H4 (cell line): ENCODE results near the gene CYP3A5. TPM values are rescaled to one million over a fixed set of nuclear protein-coding genes. Genes with fewer than 3 reads are reported as not detected.

Source experiments
- DNase-seq: peaks from one replicate; pipeline ENCODE4 v3.0.0-alpha.2; 2015; ENCODE audit warnings: low spot score
- total RNA-seq: library from RNA; depleted of rRNA; stranded (reverse); fragments of >200 nt; shearing (Covaris generic); gene quantifications from 2 replicates; pipeline ENCODE4 v1.2.3, GENCODE V29; 2014; rRNA removed

The CYP3A5 gene
- total RNA-seq, 1 experiment from 2014 or later: not detected

DNA sequence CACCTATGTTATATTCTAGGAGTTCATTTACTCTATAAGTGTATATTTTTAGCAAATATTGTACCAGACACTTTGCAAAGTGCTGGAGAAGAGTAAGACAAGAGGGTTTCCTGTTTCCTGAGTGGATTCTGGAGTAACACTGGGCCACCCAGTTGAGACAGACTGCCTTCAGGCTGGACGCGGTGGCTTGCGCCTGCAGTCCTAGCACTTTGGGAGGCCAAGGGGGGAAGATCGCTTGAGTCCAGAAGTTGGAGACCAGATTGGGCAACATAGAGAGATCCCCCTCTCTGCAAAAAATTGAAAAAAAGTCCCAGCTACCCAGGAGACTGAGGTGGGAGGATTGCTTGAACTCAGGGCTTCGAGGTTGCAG, 63.8 kb downstream of the CYP3A5 start:
- DNase-seq: no peak

DNA sequence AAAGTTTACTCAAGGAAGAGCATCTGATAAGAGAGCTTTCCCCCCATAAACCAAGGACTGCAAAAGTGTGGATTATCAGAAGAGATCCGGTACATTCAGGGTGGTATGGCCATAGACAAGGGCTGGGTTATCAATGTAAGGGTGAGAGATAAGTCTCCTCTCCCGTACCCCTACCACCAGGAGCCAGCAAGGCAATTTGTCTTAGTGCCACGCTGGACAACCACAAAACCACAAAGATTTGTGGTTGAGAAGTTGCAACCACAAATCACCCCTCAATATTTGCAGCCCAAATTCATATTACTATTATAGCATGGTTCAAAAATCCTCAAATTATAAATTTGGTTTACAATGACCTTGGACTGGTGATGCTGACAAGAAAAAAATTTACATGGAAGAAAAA, 65.3 kb downstream of the CYP3A5 start:
- DNase-seq: no peak

DNA sequence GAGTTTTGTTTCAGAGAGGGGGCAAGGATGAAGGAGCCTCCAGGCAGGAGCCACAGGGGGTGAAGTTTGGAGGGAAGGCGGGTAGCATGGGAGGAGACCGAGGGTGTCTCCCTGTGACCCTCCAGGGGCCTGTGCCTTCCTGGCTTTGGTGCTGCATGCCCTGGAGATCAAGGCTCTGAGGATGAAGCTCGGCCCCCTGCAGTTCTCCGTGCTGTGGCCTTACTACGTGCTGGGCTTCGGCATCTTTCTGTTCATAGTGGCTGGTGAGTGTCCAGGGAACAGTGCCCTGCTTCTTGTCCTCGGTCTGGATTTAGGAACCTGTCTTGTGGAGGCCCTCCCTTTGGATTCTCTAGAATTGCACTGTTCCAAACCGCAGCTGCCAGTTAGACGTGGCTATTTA, 72.2 kb downstream of the CYP3A5 start:
- DNase-seq: no peak

GRCh38 chr7:99606531-99606930, 73.3 kb downstream of the CYP3A5 start:
- DNase-seq: no peak

- no peak for DNase-seq
Observed at GRCh38 chr7:99605527-99605926, 74.3 kb downstream of the CYP3A5 start.

DNA sequence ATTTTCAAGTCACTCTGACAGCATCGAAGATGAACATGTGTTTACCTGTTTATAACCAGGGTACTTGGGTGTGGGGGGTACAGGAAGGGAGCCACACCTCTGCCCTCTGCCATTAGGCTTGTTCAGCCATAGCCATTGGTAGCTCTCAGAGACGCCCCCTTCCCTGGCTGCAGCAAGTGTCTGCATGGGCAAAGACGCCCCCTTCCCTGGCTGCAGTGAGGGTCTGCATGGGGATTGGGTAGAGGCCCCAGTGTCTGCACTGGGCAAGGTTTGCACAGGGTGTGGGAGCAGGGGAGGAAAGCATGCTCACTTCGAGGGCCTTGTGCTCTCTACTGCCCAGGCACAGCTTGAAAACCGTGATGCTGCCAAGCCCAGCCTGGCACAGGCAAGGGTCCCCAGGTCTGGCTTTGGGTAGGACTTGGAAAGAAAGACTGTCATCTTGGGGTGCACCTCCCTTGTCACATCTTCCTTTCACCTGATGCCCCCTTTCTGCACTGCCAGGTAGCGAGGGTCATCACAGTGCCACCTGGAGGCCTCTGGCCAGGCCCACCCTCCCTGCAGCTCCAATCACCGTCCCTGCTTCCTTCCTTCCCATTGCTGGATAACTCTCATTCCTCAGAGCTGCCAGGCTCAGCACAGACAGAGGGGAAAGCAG, 78.0 kb downstream of the CYP3A5 start:
- DNase-seq: no peak

DNA sequence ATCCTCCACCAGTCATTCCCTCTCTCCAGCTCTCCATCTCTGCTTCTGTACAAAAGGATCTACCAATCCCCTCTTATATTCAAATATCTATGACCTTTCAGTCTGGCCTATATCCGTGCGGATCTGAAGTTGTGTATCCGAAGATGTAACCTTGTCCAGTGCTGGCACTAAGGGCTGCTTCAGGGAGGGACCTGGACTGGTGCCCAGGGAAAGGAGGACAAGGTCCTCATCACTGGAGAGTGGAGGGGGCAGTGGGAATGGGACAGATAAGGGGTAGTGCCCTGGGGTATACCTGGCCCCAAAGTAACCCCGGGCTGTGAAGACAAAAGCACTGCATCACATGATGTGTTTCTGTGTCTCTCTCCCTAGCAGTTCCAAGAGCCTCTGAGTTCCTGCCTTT, 80.0 kb downstream of the CYP3A5 start:
- no peak for DNase-seq

Other genes starting within 250 kb of the CYP3A5 start
- 3.5 and 4.8 TPM in 2 replicates for gene PTCD1, start 241.2 kb downstream of the CYP3A5 start, total RNA-seq
- 30.5 and 32.6 TPM in 2 replicates for gene CPSF4, start 241.1 kb downstream of the CYP3A5 start, total RNA-seq
- gene ATP5MF, start 213.8 kb downstream of the CYP3A5 start, total RNA-seq: 1,624 and 1,916 TPM in 2 replicates
- gene ZNF789, start 207.1 kb downstream of the CYP3A5 start, total RNA-seq: 2.0 and 2.7 TPM in 2 replicates
- 17.0 and 20.8 TPM in 2 replicates for gene ZNF394, start 179.7 kb downstream of the CYP3A5 start, total RNA-seq
- 13.6 and 14.7 TPM in 2 replicates for gene ZKSCAN5, start 175.3 kb downstream of the CYP3A5 start, total RNA-seq
- 9.8 and 11.3 TPM in 2 replicates for gene FAM200A, start 127.9 kb downstream of the CYP3A5 start, total RNA-seq
- gene ZNF655, start 121.4 kb downstream of the CYP3A5 start, total RNA-seq: 36.4 and 51.2 TPM in 2 replicates
- gene TMEM225B, start 81.7 kb downstream of the CYP3A5 start, total RNA-seq: 0.19 and 1.6 TPM in 2 replicates
- gene ZSCAN25, start 63.0 kb downstream of the CYP3A5 start, total RNA-seq: 6.9 and 14.2 TPM in 2 replicates
- not detected in 2 replicates for gene CYP3A7, start 55.2 kb upstream of the CYP3A5 start, total RNA-seq
- gene CYP3A4, start 104.2 kb upstream of the CYP3A5 start, total RNA-seq: not detected in 2 replicates
- not detected in 2 replicates for gene CYP3A43, start 148.0 kb upstream of the CYP3A5 start, total RNA-seq
- 0.23 TPM in 1 of 2 replicates, not detected in the other for gene OR2AE1, start 197.0 kb upstream of the CYP3A5 start, total RNA-seq
- 21.1 and 21.7 TPM in 2 replicates for gene TRIM4, start 239.5 kb upstream of the CYP3A5 start, total RNA-seq
- gene GJC3, start 249.6 kb upstream of the CYP3A5 start, total RNA-seq: 0.10 TPM in 1 of 2 replicates, not detected in the other